Adrenal gland (tissue), 12 donors: ENCODE measurements around the gene TTC33. TPM values are rescaled to one million over a fixed set of nuclear protein-coding genes. Genes with fewer than 3 reads are reported as not detected.

Source experiments
- DNase-seq, 7 donors: peaks; one replicate each; pipeline ENCODE4 v3.0.0-alpha.2; 2019 to 2020
- H3K27ac ChIP-seq, 5 donors: fragments of 200-600 bp; sonication (generic) in 4 of 5; 1 replicate in 3 of 5; 2 replicates in 2 of 5; pipeline versions ENCODE4 v1.5.1 to v1.8.0; 2016 to 2020; ENCODE audit warnings: mild to moderate bottlenecking in 1 of 5
- H3K27me3 ChIP-seq: fragments of 200-600 bp; 2 replicates; pipeline ENCODE4 v1.8.0; 2021
- H3K36me3 ChIP-seq, 2 donors: fragments of 200-600 bp; replicated peaks in 1 of 2; 1 replicate in 1 of 2; 2 replicates in 1 of 2; pipeline versions ENCODE4 v1.5.1 to v1.8.0; 2018 to 2022
- H3K4me1 ChIP-seq, 2 donors: fragments of 200-600 bp; replicated peaks in 1 of 2; 1 replicate in 1 of 2; 2 replicates in 1 of 2; pipeline versions ENCODE4 v1.5.1 to v1.8.0; 2018 to 2021
- H3K4me3 ChIP-seq, 4 donors: fragments of 200-600 bp; sonication (generic) in 3 of 4; one replicate each; pipeline ENCODE4 v1.5.1; 2016 to 2018
- H3K9me3 ChIP-seq, 3 donors: fragments of 200-600 bp; sonication (generic) in 1 of 3; replicated peaks in 1 of 3; 1 replicate in 2 of 3; 2 replicates in 1 of 3; pipeline versions ENCODE4 v1.5.1 to v1.8.0; 2016 to 2021
- POLR2A ChIP-seq, 2 donors: fragments of 450-650 bp; IDR thresholded peaks; one replicate each; pipeline ENCODE4 v1.6.1; 2017; ENCODE audit warnings: antibody characterized with exemption in 2 of 2, mild to moderate bottlenecking in 2 of 2, moderate library complexity in 1 of 2
- WGBS, 4 donors: extraction: QIAGEN DNeasy Blood & Tissue Kit in 2 of 4; methylation state at CpG; one replicate each; pipeline versions ENCODE4 v1.1.5 to v1.1.7; 2013 to 2017; 5-methylcytosine and 5-hydroxymethylcytosine counted together
- intact Hi-C, 2 donors: fragments of 100-400 bp; cut with DNase I; formaldehyde crosslinking; loops; one replicate each; pipeline versions ENCODE4 v1.14.1 to v1.15.0; 2022 to 2023
- polyA plus RNA-seq, 3 donors: library from polyadenylated mRNA; stranded (reverse); fragments of 200-250 nt in 2 of 3; fragments of 350-450 nt in 1 of 3; fragmentation: Illumina TruSeq in 1 of 3; extraction: RNeasy Lipid Tissue Mini Kit (QIAGEN cat#74804) in 1 of 3; gene quantifications; one replicate each; pipeline ENCODE4 v1.2.3, GENCODE V29; 2013 to 2014
- total RNA-seq, 9 donors: library from RNA; depleted of rRNA in 4 of 9; stranded (reverse); fragments of >200 nt in 4 of 9; fragments of 120-200 nt in 1 of 9; fragmentation: NEBNext Ultra II Directional in 1 of 9; extraction: Animal tissue kit (Norgen Biotek cat#: 25700) in 1 of 9; gene quantifications; one replicate each; pipeline versions ENCODE4 v1.1.0 to v1.2.4, GENCODE V29; 2013 to 2023
- TF ChIP-seq, protein P1 (sequence below), 6 experiments: fragments of 450-650 bp in 4 of 6; fragments of 200-600 bp in 2 of 6; sonication (generic) in 1 of 6; IDR thresholded peaks; 1 replicate in 5 of 6; 2 replicates in 1 of 6; pipeline versions ENCODE4 v1.5.1 to v1.8.0; 2016 to 2021; ENCODE audit warnings: antibody characterized with exemption in 6 of 6, mild to moderate bottlenecking in 2 of 6, moderate library complexity in 1 of 6
- donor health status: healthy with polysubstance abuse.
- donor health status: Bipolar disorder and iron deficiency.
- donor health status: DM: yes; HTN: yes; CAD: no.
- donor health status: DM: no; HTN: no; CAD: no.
- donor health status: DM: no; HTN: no; CAD: no.
- donor health status: DM: yes; HTN: yes; CAD: no.

The TTC33 gene
- total and polyA plus RNA-seq, 12 donors: 5.8 to 33.5 (median 15.3) TPM

DNA sequence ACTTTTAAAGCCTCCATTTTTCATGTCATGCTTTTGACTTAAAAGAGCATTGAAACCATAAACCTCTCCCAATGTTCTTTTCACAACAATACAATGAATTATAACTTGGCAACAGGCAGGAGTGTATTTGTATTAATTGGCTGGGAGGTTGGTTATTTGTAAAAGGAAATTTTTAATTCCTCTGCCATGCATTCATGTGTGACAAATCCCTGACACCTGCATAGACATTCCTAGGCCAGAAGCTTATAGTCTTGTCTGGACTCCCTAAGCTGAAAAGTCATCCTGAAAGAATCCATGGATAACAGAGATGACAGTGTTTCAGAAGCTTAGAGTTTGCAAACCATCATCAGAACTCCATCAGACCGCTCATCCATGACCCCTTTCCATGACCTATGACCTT lies 152.4 kb downstream of the TTC33 start:
- Histone ChIP-seq H3K4me3 (no peak overlapping the region), H3K4me1 (no peaks in the 10 kb centered on the region), H3K27ac (no peak overlapping the region), H3K9me3 (no peaks in the 10 kb centered on the region), H3K27me3 (no peaks in the 10 kb centered on the region), H3K36me3 (no peaks in the 10 kb centered on the region)
- 81 to 92% (median 90%) methylated on average over 1 of the region's 1 CpG for WGBS, 4 donors
- intact Hi-C loops: no loop called here
- TF ChIP-seq, protein P1, sequence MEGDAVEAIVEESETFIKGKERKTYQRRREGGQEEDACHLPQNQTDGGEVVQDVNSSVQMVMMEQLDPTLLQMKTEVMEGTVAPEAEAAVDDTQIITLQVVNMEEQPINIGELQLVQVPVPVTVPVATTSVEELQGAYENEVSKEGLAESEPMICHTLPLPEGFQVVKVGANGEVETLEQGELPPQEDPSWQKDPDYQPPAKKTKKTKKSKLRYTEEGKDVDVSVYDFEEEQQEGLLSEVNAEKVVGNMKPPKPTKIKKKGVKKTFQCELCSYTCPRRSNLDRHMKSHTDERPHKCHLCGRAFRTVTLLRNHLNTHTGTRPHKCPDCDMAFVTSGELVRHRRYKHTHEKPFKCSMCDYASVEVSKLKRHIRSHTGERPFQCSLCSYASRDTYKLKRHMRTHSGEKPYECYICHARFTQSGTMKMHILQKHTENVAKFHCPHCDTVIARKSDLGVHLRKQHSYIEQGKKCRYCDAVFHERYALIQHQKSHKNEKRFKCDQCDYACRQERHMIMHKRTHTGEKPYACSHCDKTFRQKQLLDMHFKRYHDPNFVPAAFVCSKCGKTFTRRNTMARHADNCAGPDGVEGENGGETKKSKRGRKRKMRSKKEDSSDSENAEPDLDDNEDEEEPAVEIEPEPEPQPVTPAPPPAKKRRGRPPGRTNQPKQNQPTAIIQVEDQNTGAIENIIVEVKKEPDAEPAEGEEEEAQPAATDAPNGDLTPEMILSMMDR (IDR thresholded peaks at IDR 0.05): no peak
- no peak for TF ChIP-seq POLR2A (IDR thresholded peaks at IDR 0.05)
- DNase-seq: no peak

DNA sequence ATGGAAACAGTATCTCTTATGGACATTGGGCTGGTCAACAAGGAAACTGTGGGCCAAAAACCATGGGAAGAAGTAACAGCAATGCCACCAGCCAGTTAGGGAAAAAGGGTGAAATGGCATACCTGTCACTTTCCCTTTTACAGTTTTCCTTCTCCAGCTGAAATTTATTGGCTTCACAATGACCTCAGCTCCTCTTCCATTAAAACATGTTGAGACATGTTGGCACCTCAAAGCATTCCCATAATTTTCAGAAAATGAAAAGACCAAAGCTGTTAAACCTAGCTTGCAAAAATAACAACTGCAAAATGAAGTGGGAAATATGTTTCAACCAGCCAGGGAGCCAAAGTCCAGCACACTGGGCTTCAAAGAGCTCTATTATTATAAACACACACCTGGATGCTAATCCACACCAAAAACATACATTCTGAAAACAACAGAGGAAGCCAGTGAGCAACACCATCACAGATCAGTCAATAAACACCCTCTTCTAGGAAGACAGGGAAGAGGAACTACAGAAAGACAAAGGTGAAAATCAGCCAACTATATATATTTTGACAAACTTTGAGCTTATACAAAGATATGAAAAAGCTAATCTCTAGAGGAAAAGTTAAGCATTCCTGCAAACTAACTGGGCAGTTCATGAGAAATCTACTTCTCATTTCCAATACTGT lies 154.4 kb downstream of the TTC33 start:
- DNase-seq: no peak
- intact Hi-C loops: no loop called here

DNA sequence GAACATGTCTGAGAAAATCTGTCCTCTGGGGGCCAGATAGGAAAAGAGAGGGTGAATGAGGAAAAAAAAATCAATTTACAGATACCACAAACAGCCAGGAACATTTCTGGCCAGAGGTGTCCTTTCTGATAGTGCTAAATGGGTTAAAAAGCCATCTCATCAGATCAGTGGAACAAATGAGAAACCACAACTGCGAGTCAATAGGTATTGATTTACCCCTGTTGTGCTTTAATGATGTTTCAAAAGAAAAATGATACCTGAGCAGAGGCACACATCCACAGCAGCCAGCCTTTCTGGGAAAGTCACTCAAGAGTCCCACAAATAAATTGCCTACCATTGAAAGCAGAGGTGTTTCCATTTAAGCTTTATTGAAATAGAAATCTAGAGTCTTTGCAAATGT lies 155.4 kb downstream of the TTC33 start:
- Histone ChIP-seq H3K4me1 (no peaks in the 10 kb centered on the region), H3K4me3 (no peak overlapping the region), H3K27me3 (no peaks in the 10 kb centered on the region), H3K36me3 (no peaks in the 10 kb centered on the region), H3K9me3 (no peaks in the 10 kb centered on the region), H3K27ac (no peak overlapping the region)
- 78 to 100% (median 82%) methylated on average over 1 of the region's 1 CpG for WGBS, 4 donors
- intact Hi-C loops: no loop called here
- no peak for TF ChIP-seq POLR2A (IDR thresholded peaks at IDR 0.05)
- TF ChIP-seq, protein P1 (IDR thresholded peaks at IDR 0.05): no peak
- no peak for DNase-seq

More for the DNA sequence above, 154.4 kb downstream of the TTC33 start:
- no peaks in the 10 kb centered on the region for H3K27me3 ChIP-seq
- no peaks in the 10 kb centered on the region for H3K9me3 ChIP-seq
- TF ChIP-seq POLR2A (IDR thresholded peaks at IDR 0.05): no peak
- TF ChIP-seq, protein P1 (IDR thresholded peaks at IDR 0.05): no peak
- no peak overlapping the region for H3K27ac ChIP-seq
- no peaks in the 10 kb centered on the region for H3K36me3 ChIP-seq
- no peaks in the 10 kb centered on the region for H3K4me1 ChIP-seq
- H3K4me3 ChIP-seq: no peak overlapping the region

DNA sequence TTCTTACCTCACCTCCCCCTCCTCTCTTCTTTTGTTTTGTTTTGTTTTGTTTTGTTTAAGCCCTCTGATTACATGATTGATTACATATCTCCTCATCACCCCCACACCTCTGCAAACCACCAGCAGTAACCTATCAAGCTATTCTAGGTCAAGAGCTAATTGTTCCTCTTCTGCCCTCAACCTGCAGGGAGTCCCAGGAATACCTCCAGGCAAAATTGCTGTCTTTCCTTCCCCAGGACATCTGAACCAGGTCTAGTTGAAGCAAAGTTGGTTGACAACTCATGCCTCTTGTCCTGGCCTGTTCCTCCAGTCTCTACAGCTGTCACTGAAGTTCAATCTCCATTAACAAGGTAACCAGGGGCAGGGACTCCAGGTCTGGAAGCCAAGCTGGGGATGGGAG lies 156.1 kb downstream of the TTC33 start:
- H3K27ac ChIP-seq: no peak overlapping the region
- no peaks in the 10 kb centered on the region for H3K4me1 ChIP-seq
- H3K36me3 ChIP-seq: no peaks in the 10 kb centered on the region
- no peak overlapping the region for H3K4me3 ChIP-seq
- intact Hi-C loops: no loop called here
- TF ChIP-seq, protein P1 (IDR thresholded peaks at IDR 0.05): no peak
- no peak for TF ChIP-seq POLR2A (IDR thresholded peaks at IDR 0.05)
- H3K27me3 ChIP-seq: no peaks in the 10 kb centered on the region
- no peaks in the 10 kb centered on the region for H3K9me3 ChIP-seq
- DNase-seq: no peak
